ES-I3 (cell line): ENCODE results near the gene DBN1.

ENCODE experiments used
- H3K36me3 ChIP-seq: 2 replicates; pipeline ENCODE4 v1.6.1; 2013; ENCODE audit warnings: mild to moderate bottlenecking, low read length, control low read depth, moderate library complexity; ENCODE audit not compliant: insufficient read depth
- H3K4me1 ChIP-seq: 2 replicates; pipeline ENCODE4 v1.6.1; 2013; ENCODE audit warnings: mild to moderate bottlenecking, control low read depth, low read length; ENCODE audit not compliant: insufficient read depth
- H3K9ac ChIP-seq: 2 replicates; pipeline ENCODE4 v1.6.1; 2013; ENCODE audit warnings: low read depth, mild to moderate bottlenecking, low read length, moderate library complexity
- H3K9me3 ChIP-seq: 2 replicates; pipeline ENCODE4 v1.6.1; 2013; ENCODE audit warnings: mild to moderate bottlenecking, low read length, moderate library complexity; ENCODE audit not compliant: control insufficient read depth, insufficient read depth

Gene DBN1

DNA sequence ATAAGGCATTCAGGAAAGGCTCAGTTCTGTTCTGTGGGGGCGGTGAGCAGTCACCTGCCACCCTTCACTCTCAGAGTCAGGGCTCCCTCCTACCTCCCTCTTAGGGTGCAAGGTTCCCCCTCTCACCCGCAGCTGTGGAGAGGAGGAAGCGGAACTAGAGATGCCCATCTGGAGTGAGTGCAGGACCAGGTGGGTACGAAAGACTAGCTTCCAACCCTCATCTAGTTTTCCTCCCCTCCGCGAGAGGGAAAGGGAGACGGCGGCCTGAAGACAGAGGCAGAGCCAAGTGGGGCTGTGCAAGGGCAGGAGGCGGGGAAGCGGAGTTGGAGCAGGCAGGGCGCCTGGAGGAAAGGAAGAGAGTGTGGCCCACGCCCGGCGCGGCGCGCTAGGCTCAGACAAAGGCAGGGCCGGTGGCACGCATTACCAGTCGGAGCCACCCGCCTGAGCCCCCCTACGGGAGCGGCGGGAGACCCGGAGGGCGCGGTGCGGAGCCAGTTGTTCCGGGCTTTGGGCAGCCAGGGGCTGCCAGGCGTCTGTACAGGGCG lies 19.5 kb downstream of the DBN1 start:
- Histone ChIP-seq H3K9me3 (no peaks in the 10 kb centered on the region), H3K9ac (peak overlapping the region; percentile 62), H3K36me3 (no peaks in the 10 kb centered on the region), H3K4me1 (peaks cover 20% of the 10 kb centered on the region)

DNA sequence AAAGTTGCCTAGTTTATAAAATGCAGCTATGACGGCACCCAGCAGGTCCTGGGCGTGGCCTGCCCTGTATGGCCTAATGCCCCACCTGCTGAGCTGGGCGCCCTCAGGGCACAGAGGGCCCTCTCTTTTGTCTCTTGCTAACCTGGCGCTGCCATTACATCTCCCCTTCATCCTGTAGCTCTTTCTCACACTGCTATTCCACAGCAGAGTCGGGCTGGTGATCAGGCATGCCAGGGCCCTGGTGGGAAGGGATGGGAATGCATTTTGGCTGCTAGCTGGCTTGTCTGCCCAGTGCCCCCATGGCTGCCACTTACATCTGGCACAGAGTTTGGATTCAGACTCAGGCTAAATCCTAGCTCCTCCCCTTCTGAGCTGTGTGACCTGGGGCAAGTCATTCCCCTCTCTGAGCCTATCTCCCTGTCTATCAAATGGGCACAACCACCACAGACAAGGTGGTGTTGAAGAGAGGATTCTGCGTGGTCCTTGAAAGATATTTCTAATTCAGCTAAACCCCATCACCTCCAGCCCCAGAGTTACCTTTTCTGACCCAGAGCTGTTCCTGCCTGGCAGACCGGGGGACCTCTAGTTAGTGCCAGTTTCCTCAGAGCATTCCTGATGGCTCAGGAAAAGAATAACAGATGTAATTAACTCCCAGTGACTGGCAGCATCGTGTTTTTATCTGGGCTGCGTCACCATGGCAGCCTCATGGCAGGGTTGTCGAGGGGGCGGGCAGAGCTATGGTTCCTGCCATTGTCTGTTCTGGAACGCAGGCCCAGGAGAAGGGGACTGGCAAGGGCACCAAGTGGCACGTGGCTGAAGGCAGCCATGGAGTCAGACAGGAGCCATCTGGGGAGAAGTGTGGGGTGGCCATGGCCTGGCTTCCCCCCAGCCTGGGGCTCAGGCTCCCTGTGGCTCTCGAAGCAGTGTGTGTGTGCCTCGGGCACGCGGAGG lies 20.5 kb downstream of the DBN1 start:
- no peaks in the 10 kb centered on the region for H3K36me3 ChIP-seq
- H3K9me3 ChIP-seq = no peaks in the 10 kb centered on the region
- H3K4me1 ChIP-seq = peaks cover 21% of the 10 kb centered on the region
- no peak overlapping the region for H3K9ac ChIP-seq

DNA sequence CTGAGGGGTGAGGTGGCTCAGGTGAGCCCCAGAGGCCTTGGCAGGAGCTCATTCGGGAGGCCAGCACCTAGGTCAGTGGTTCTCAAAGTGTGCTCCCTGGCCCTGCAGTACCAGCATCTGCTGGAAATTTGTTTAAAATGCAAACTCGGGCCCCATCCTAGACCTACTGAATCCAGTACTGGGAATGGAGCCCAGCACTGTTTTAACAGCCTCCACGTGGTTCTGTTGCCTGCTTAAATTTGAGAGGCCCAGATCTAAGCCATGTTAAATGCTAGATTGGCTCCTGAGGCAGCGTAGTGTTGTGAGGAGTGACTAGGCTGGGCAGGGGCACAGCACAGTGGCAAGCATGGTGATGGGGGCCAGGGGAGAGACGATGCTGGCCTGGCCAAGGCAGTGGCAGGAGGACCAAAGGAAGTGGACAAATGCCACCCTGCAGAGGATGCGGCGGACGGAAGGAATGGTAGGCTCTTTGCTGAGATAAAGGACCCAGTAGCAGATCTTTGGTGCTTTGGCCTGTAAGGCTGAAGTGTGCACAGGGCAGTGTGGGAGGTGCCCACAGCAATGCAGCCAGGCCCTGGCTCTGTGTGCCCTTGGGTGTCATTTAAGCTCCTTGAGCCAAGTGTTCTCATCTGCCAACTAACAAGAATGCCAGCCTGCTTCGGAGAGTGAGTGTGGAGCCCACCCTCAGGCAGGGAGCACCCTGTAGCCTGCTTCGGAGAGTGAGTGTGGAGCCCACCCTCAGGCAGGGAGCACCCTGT lies 22.6 kb downstream of the DBN1 start:
- H3K4me1 ChIP-seq = peaks cover 17% of the 10 kb centered on the region
- H3K36me3 ChIP-seq = no peaks in the 10 kb centered on the region
- H3K9me3 ChIP-seq = no peaks in the 10 kb centered on the region
- H3K9ac ChIP-seq = no peak overlapping the region

DNA sequence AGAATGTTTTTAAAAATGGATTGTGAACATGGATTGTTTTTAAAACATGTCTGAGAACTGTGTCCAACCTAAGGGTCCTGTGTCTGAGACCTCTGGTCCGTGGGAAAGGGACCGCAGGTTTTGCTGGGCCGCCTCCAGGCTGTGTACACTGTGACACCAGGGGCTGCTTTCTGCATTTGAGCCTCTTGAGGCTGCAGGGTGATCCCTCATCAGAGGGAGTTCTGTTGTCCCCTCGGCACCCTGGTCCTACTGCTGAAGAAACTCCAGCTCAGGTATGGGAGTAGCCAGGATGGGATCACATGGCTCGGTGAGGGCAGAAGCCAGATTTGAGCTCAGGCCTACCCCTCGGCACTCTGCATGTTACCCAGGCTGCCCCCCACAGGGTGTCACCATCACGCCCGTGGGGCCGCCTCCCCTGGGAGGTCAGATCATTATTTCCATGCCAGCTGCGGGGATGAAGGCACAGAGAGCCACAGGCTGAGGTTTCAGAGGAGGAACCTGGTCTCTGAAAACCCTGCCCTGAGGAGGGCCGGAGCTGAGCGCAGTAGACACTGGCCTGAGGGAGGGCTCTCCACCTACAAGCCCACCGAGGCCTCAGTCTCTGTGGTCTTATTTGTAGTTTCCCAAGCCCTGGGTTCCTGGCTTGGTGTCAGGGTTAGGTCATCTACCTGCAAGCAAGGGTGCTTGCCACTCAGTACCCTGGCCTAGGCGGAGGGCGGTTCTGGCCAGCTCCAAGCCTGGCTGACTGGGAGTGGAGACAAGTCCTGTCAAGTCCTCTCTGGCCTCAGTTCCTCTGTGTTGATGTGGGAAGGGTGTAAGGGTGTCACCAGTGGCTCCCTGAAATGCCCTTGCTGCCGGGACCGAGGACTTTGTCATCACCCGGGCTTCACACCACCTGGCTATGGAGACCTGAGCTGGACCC lies 24.0 kb downstream of the DBN1 start:
- no peaks in the 10 kb centered on the region for H3K9me3 ChIP-seq
- H3K4me1 ChIP-seq = peaks cover 27% of the 10 kb centered on the region
- no peaks in the 10 kb centered on the region for H3K36me3 ChIP-seq
- no peak overlapping the region for H3K9ac ChIP-seq

DNA sequence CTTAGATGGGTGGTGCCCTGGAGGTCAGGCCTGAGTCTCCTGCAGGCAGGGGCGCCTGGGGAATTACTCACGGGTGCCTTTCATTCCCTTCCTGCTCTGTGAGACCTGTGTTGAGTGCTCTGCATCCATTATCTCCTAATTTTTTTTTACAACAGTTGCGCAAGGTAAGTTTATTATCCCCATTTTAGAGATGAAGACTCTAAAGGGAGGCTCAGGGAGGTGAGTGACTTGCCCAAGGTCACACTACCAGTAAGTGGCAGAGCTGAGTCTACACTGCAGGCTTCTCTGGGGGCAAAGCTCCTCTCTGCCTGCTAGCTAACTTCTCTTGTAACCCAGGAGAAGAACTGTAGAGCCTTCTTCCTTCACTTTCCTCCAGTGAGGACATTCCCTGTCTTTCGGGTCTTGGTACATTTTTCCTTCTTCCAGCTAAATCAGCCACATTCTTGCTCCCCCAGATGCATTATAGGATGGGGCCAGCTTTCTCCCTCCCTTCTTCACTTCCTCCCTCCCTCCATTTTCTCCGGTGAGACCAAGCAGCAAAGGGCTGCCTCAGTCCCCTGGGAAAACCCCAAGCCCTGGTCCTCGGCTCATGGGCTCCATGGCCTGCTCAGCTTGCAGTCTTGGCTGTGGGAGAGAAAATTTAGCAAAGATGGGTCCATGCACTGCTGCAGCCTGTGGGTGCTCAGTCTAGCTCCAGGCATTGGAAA lies 25.0 kb downstream of the DBN1 start:
- Histone ChIP-seq H3K9ac (peak overlapping the region; percentile 19; the same call in 1 of the 2 replicates), H3K4me1 (peaks cover 29% of the 10 kb centered on the region), H3K36me3 (no peaks in the 10 kb centered on the region), H3K9me3 (no peaks in the 10 kb centered on the region)

DNA sequence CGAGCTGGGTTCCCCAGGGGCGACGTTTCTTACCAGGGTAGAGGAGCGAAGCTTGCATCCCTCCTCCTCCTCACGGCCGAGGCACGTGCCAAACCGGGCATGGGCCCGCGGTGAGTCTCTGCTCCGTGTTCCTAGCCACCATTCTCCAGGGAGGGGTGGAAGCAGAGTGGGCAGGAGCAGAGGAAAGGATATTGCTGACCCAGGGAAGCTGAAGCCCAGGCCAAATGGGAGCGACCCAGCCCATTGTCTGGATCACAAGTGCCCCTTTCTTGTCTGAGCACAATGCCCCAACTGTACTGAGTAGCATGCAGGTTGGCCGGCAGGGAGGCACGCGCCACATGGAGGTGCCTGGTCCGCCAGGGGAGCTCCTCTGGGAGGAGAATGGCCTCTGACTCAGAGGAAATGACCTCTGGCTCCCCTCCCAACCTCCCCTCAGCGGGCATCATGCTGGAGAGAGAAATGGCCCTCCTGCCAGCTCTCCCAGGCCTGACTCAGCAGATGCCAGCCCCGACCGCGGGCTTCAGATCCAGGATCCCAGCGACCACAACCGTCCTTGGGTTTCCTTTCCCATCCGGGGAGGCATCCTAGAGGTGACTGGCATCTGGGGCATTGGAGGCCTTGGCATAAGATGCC lies 25.7 kb downstream of the DBN1 start:
- Histone ChIP-seq H3K9me3 (no peaks in the 10 kb centered on the region), H3K4me1 (peaks cover 24% of the 10 kb centered on the region), H3K36me3 (no peaks in the 10 kb centered on the region), H3K9ac (peak overlapping the region; percentile 19)

DNA sequence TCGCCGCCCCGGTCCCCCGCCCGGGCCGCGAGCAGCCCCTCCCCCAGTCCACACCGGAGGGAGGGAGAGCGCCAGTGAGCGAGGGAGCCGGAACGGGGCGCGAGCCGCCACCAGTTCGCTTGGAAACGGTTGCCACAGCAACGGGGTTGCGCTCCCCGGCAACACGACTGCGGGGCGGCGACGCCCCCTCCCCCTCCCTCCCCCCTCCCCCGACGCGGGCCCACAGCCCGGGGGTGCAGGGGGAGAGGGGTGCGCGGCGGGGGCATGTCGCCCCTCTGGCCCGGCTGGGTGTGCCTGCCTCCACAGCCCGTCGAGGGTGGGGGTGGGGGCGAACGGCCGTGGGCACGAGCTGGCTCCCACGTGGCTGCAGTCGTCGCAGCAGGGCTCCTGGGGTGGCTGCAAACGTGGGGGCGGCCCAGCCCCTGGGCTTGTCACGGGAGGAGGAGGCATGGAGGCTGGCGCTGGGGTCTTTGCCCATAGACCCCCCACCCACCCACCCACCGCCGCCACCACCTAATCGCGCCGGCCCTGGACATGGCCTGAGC lies 26.3 kb downstream of the DBN1 start:
- Histone ChIP-seq H3K4me1 (peaks cover 18% of the 10 kb centered on the region), H3K36me3 (no peaks in the 10 kb centered on the region), H3K9ac (peak overlapping the region; percentile 67; the same call in 1 of the 2 replicates)

DNA sequence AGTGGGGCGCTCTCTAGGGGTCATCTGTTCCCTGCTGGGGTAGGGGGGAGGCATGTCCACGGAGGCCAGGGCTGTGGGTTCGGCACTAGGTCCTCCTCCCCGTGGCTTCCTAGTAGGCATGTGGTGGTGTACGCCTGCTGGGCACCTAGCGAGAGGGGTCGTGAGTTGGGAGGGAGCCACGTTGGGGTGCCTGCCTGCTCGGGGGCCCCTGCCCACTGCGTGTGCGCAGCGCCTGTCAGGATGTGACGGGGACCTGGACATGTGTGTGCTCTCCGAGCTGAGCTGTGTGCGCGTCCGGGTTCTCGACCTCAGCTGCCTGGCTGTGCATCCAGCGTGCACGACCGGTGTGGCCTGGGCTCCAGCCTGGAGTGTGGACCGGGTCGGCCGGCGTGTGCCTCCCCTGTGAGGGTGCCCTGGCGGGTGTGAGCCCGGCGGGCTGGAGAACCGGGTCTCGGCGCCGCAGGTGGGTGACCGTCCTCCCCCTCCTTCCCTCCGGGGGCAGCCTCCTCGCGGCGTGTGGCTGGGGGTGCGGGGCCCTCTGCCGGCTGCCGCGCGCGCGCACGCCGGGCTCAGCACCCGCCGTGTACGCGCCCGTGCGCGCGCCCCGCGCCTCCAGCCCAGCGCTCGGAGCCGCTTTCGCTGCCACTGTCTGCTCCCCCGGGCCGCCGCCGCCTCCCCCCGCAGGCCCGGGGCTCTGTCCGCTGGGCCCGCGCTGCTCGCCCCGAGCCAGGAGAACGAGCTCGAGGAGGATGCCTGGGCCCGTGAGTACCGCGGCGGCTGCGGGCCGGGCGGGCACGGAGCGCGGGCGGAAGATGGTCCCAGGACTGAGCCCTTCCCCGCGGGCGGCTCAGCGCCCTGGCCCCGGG lies 27.0 kb downstream of the DBN1 start, which contains the start of gene PRR7:
Gene PRR7 (plus strand): TSS at position 615 of the 866 bp plus-strand sequence. CDS start 8,254 bp downstream, outside the sequence.
- H3K4me1 ChIP-seq = peaks cover 18% of the 10 kb centered on the region
- H3K9ac ChIP-seq = peak within 1 kb of the TSS; percentile 67
- no peaks in the 10 kb centered on the region for H3K36me3 ChIP-seq
- H3K9me3 ChIP-seq = no peaks in the 10 kb centered on the region

More for the DNA sequence above, 26.3 kb downstream of the DBN1 start:
- H3K9me3 ChIP-seq = no peaks in the 10 kb centered on the region

DNA sequence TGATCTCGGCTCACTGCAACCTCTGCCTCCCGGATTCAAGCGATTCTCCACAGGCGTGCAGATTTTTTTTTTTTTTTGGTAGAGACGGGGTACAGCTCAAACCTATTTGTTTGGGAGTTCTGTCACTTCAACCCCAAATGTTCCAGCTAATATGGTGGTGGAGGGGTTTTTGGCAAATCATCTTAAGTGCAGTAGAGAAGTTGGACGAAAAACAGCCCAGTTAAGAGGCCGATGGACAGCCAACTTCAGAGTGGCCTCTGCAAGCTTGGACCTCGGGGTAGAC lies 27.6 kb downstream of the DBN1 start:
- Histone ChIP-seq H3K36me3 (no peaks in the 10 kb centered on the region), H3K9ac (peak overlapping the region; percentile 67), H3K4me1 (peaks cover 18% of the 10 kb centered on the region), H3K9me3 (no peaks in the 10 kb centered on the region)

DNA sequence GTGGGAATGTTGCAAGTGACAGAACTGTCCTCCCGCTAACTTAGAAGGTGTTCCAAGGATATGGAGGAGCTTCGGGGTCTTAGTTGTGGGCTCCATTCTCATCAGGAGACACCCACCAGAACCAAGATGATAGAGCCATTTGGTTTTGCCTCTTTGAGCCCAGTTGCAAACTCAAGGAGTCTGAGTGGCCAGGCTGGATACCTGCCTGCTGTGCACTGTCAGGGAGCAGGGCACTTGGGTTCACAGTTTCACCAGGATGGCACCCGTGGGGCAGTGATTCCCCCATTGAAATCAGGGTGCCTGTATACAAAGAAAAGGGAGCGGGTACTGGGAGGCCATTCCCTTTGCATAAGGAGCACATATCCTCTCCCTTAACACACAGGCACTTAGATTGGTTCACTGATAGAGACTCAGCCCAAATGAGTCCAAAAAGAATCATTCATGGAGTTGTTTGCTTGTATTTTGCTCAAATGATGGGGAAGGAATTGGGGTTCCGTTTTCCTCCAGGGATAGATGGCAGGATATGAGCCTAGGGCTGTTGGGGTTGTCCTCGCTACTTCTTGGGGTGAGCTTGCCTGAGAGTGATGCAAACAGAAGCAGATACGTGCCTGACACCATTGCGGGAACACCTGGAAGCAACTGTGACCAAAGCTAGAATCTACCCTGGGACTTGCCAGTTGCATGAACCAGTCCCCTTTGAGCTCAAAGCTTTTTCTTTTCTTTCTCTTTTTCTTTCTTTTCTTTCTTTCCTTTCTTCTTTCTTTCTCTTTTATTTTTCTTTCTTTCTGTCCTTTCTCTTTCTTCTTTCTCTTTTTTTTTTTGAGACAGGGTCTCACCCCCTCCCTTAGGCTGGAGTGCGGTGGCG lies 28.1 kb downstream of the DBN1 start:
- Histone ChIP-seq H3K9me3 (no peaks in the 10 kb centered on the region), H3K4me1 (peaks cover 18% of the 10 kb centered on the region), H3K36me3 (no peaks in the 10 kb centered on the region), H3K9ac (no peak overlapping the region)

DNA sequence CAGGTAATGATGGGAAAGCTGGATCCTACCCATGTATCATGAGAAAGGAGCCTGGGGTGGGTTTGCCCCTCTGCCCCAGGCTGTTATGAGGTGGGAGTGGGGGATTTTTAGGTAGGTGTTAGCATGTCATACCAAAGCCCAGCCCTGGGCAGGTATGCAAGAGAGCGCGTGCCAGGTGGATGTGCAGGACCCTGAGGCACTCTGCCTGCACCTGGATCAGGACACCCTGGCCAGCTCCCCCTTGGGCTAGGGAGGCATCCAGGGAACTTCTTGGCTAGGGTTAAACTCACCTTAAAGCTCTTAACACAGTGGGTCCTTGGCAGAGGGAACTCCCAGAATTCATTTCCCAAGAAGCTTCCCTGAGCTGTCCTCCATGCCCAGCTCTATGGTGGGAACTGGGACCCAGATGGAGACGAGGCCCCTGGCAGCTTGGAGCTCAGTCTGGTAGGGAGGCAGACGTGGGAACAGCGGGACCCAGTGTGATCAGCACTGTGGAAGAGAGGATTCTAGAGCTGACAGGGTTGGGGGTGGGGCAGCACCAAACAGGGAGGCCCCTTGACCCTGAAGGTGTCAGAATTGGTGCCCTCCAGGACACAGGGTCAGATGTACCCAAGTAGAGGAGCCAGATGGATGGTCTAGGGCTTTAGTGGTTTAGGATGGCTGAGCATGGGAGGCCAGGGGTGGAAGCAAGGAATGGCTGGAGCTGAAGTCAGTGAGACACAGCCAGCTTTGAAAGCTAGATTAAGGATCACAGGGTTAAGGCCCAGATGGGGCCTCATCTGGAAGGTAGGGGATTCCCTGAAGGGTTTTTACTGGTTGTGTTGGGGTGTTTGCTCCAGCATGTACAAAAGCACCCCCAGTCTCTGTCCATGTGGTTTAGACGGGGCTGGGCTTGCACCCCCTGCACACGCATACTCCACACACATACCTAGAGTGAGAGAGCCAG lies 29.1 kb downstream of the DBN1 start:
- no peaks in the 10 kb centered on the region for H3K36me3 ChIP-seq
- H3K9me3 ChIP-seq = no peaks in the 10 kb centered on the region
- H3K9ac ChIP-seq = no peak overlapping the region
- H3K4me1 ChIP-seq = peaks cover 23% of the 10 kb centered on the region
